ENCODE results near the gene GABRB1.

- TF ChIP-seq CTCF (IDR thresholded peaks at IDR 0.05) (no peak), POLR2A (IDR thresholded peaks at IDR 0.05) (no peak)
Observed at GRCh38 chr4:47263721-47264120, 232.4 kb downstream of the GABRB1 start.

Measured in adrenal gland (tissue), 5 donors.